Coronary artery (tissue), 2 donors: ENCODE results near the gene HLA-E.

Source experiments
- DNase-seq: peaks from one replicate; pipeline ENCODE4 v3.0.0-alpha.2; 2017; ENCODE audit warnings: low spot score
- H3K27ac ChIP-seq, 2 donors: fragments of 200-600 bp; sonication (generic); one replicate each; pipeline ENCODE4 v1.5.1; 2016 to 2019
- H3K4me3 ChIP-seq: fragments of 200-600 bp; sonication (generic); 2 replicates; pipeline ENCODE4 v1.5.1; 2016; ENCODE audit warnings: mild to moderate bottlenecking, moderate library complexity
- CTCF ChIP-seq: fragments of 200-600 bp; sonication (generic); IDR thresholded peaks from one replicate; pipeline ENCODE4 v1.5.1; 2019; ENCODE audit warnings: antibody characterized with exemption

Gene HLA-E

GRCh38 chr6:30500421-30501355 is 11.4 kb downstream of the HLA-E start:
- Histone ChIP-seq H3K27ac (peak overlapping the region in 1 of 2 donors; percentile 42), H3K4me3 (no peak overlapping the region)
- TF ChIP-seq CTCF, result no peak
- DNase-seq, result no peak

GRCh38 chr6:30507849-30508827 is 18.8 kb downstream of the HLA-E start:
- no peak for DNase-seq
- TF ChIP-seq CTCF, result no peak
- no peak overlapping the region for H3K4me3 ChIP-seq
- no peak overlapping the region for H3K27ac ChIP-seq

- TF ChIP-seq CTCF, result no peak
- DNase-seq, result no peak
- H3K4me3 ChIP-seq, result no peak overlapping the region
- peak overlapping the region in 1 of 2 donors; percentile 56 for H3K27ac ChIP-seq
Observed at GRCh38 chr6:30508890-30509736, 19.8 kb downstream of the HLA-E start.

GRCh38 chr6:30510419-30511168 is 21.3 kb downstream of the HLA-E start:
- no peak overlapping the region for H3K27ac ChIP-seq
- no peak for TF ChIP-seq CTCF

GRCh38 chr6:30511169-30511546 is 21.8 kb downstream of the HLA-E start:
- no peak for TF ChIP-seq CTCF
- H3K4me3 ChIP-seq, result no peak overlapping the region
- no peak overlapping the region for H3K27ac ChIP-seq
- DNase-seq, result no peak

More at GRCh38 chr6:30510419-30511168, 21.3 kb downstream of the HLA-E start:
- no peak overlapping the region for H3K4me3 ChIP-seq
- no peak for DNase-seq

GRCh38 chr6:30513451-30513850 is 24.1 kb downstream of the HLA-E start:
- Histone ChIP-seq H3K27ac (no peak overlapping the region), H3K4me3 (no peak overlapping the region)
- DNase-seq, result no peak
- TF ChIP-seq CTCF, result no peak
